Activated naive CD8-positive, alpha-beta T cell (primary cell): Measurements from ENCODE around the gene LMCD1.

Experiments used
- H3K27ac Mint-ChIP-seq: one replicate; pipeline ENCODE4 v1.8.0; 2021; ENCODE audit warnings: mixed read lengths
- H3K27me3 Mint-ChIP-seq: one replicate; pipeline ENCODE4 v1.8.0; 2021; ENCODE audit warnings: mixed read lengths
- H3K36me3 Mint-ChIP-seq: one replicate; pipeline ENCODE4 v1.8.0; 2021; ENCODE audit warnings: mixed read lengths
- H3K4me1 Mint-ChIP-seq: one replicate; pipeline ENCODE4 v1.8.0; 2021; ENCODE audit warnings: low read depth, mixed read lengths
- H3K4me3 Mint-ChIP-seq: one replicate; pipeline ENCODE4 v1.8.0; 2021; ENCODE audit warnings: mild to moderate bottlenecking, mixed read lengths
- H3K9me3 Mint-ChIP-seq: one replicate; pipeline ENCODE4 v1.8.0; 2021; ENCODE audit warnings: low read depth, mixed read lengths

Gene LMCD1

GRCh38 chr3:8550611-8551010 lies 49.0 kb downstream of the LMCD1 start:
- H3K27ac Mint-ChIP-seq, result no peak overlapping the region
- no peaks in the 10 kb centered on the region for H3K9me3 Mint-ChIP-seq
- no peaks in the 10 kb centered on the region for H3K27me3 Mint-ChIP-seq
- no peaks in the 10 kb centered on the region for H3K4me1 Mint-ChIP-seq
- H3K4me3 Mint-ChIP-seq, result no peak overlapping the region
- H3K36me3 Mint-ChIP-seq, result no peaks in the 10 kb centered on the region

- H3K27me3 Mint-ChIP-seq, result no peaks in the 10 kb centered on the region
- H3K4me3 Mint-ChIP-seq, result no peak overlapping the region
- H3K27ac Mint-ChIP-seq, result no peak overlapping the region
- no peaks in the 10 kb centered on the region for H3K4me1 Mint-ChIP-seq
- H3K36me3 Mint-ChIP-seq, result no peaks in the 10 kb centered on the region
- H3K9me3 Mint-ChIP-seq, result no peaks in the 10 kb centered on the region
These were observed 50.7 kb downstream of the LMCD1 start for GRCh38 chr3:8552223-8552762.

- Mint-ChIP-seq H3K4me1 (no peaks in the 10 kb centered on the region), H3K4me3 (no peak overlapping the region), H3K27me3 (no peaks in the 10 kb centered on the region), H3K27ac (no peak overlapping the region), H3K9me3 (no peaks in the 10 kb centered on the region), H3K36me3 (no peaks in the 10 kb centered on the region)
These were observed 51.8 kb downstream of the LMCD1 start for GRCh38 chr3:8553405-8553804.

- H3K27ac Mint-ChIP-seq, result no peak overlapping the region
- H3K36me3 Mint-ChIP-seq, result no peaks in the 10 kb centered on the region
- H3K27me3 Mint-ChIP-seq, result no peaks in the 10 kb centered on the region
- H3K4me3 Mint-ChIP-seq, result no peak overlapping the region
- no peaks in the 10 kb centered on the region for H3K4me1 Mint-ChIP-seq
- H3K9me3 Mint-ChIP-seq, result no peaks in the 10 kb centered on the region
These were observed 53.1 kb downstream of the LMCD1 start for GRCh38 chr3:8554696-8555095.

- H3K27ac Mint-ChIP-seq, result no peak overlapping the region
- no peak overlapping the region for H3K4me3 Mint-ChIP-seq
- H3K27me3 Mint-ChIP-seq, result no peaks in the 10 kb centered on the region
- H3K4me1 Mint-ChIP-seq, result no peaks in the 10 kb centered on the region
- no peaks in the 10 kb centered on the region for H3K9me3 Mint-ChIP-seq
- H3K36me3 Mint-ChIP-seq, result no peaks in the 10 kb centered on the region
These were observed 53.6 kb downstream of the LMCD1 start for GRCh38 chr3:8555113-8555661.

- H3K36me3 Mint-ChIP-seq, result no peaks in the 10 kb centered on the region
- no peaks in the 10 kb centered on the region for H3K4me1 Mint-ChIP-seq
- H3K4me3 Mint-ChIP-seq, result no peak overlapping the region
These were observed 54.3 kb downstream of the LMCD1 start for GRCh38 chr3:8555725-8556472.

GRCh38 chr3:8556473-8556869 lies 54.8 kb downstream of the LMCD1 start:
- Mint-ChIP-seq H3K4me3 (no peak overlapping the region), H3K9me3 (no peaks in the 10 kb centered on the region)

More at GRCh38 chr3:8555725-8556472, 54.3 kb downstream of the LMCD1 start:
- H3K27ac Mint-ChIP-seq, result no peak overlapping the region
- no peaks in the 10 kb centered on the region for H3K27me3 Mint-ChIP-seq
- no peaks in the 10 kb centered on the region for H3K9me3 Mint-ChIP-seq

GRCh38 chr3:8557298-8557697 lies 55.7 kb downstream of the LMCD1 start:
- Mint-ChIP-seq H3K4me1 (no peaks in the 10 kb centered on the region), H3K36me3 (no peaks in the 10 kb centered on the region), H3K27me3 (no peaks in the 10 kb centered on the region), H3K9me3 (no peaks in the 10 kb centered on the region), H3K4me3 (no peak overlapping the region), H3K27ac (no peak overlapping the region)

More at GRCh38 chr3:8556473-8556869, 54.8 kb downstream of the LMCD1 start:
- Mint-ChIP-seq H3K27me3 (no peaks in the 10 kb centered on the region), H3K27ac (no peak overlapping the region), H3K4me1 (no peaks in the 10 kb centered on the region), H3K36me3 (no peaks in the 10 kb centered on the region)

- Mint-ChIP-seq H3K27ac (no peak overlapping the region), H3K9me3 (no peaks in the 10 kb centered on the region)
These were observed 57.0 kb downstream of the LMCD1 start for GRCh38 chr3:8558645-8559044.

GRCh38 chr3:8559351-8559750 lies 57.7 kb downstream of the LMCD1 start:
- H3K9me3 Mint-ChIP-seq, result no peaks in the 10 kb centered on the region
- H3K27me3 Mint-ChIP-seq, result no peaks in the 10 kb centered on the region
- no peak overlapping the region for H3K27ac Mint-ChIP-seq
- no peak overlapping the region for H3K4me3 Mint-ChIP-seq
- H3K36me3 Mint-ChIP-seq, result no peaks in the 10 kb centered on the region
- no peaks in the 10 kb centered on the region for H3K4me1 Mint-ChIP-seq

More at GRCh38 chr3:8558645-8559044, 57.0 kb downstream of the LMCD1 start:
- Mint-ChIP-seq H3K36me3 (no peaks in the 10 kb centered on the region), H3K4me3 (no peak overlapping the region), H3K4me1 (no peaks in the 10 kb centered on the region), H3K27me3 (no peaks in the 10 kb centered on the region)

GRCh38 chr3:8560366-8561007 lies 58.9 kb downstream of the LMCD1 start:
- no peak overlapping the region for H3K27ac Mint-ChIP-seq
- no peaks in the 10 kb centered on the region for H3K36me3 Mint-ChIP-seq
- no peaks in the 10 kb centered on the region for H3K4me1 Mint-ChIP-seq
- H3K9me3 Mint-ChIP-seq, result no peaks in the 10 kb centered on the region
- H3K4me3 Mint-ChIP-seq, result no peak overlapping the region
- no peaks in the 10 kb centered on the region for H3K27me3 Mint-ChIP-seq

GRCh38 chr3:8561370-8561769 lies 59.7 kb downstream of the LMCD1 start:
- Mint-ChIP-seq H3K4me3 (no peak overlapping the region), H3K4me1 (no peaks in the 10 kb centered on the region), H3K36me3 (no peaks in the 10 kb centered on the region), H3K27ac (no peak overlapping the region), H3K9me3 (no peaks in the 10 kb centered on the region), H3K27me3 (no peaks in the 10 kb centered on the region)

GRCh38 chr3:8562081-8562595 lies 60.5 kb downstream of the LMCD1 start:
- Mint-ChIP-seq H3K27me3 (no peaks in the 10 kb centered on the region), H3K27ac (no peak overlapping the region), H3K4me1 (no peaks in the 10 kb centered on the region), H3K36me3 (no peaks in the 10 kb centered on the region), H3K9me3 (no peaks in the 10 kb centered on the region), H3K4me3 (no peak overlapping the region)

- no peaks in the 10 kb centered on the region for H3K9me3 Mint-ChIP-seq
- H3K27me3 Mint-ChIP-seq, result no peaks in the 10 kb centered on the region
- no peaks in the 10 kb centered on the region for H3K4me1 Mint-ChIP-seq
- H3K4me3 Mint-ChIP-seq, result no peak overlapping the region
- no peak overlapping the region for H3K27ac Mint-ChIP-seq
- H3K36me3 Mint-ChIP-seq, result no peaks in the 10 kb centered on the region
These were observed 61.5 kb downstream of the LMCD1 start for GRCh38 chr3:8563146-8563545.

- no peaks in the 10 kb centered on the region for H3K9me3 Mint-ChIP-seq
- no peaks in the 10 kb centered on the region for H3K4me1 Mint-ChIP-seq
- H3K27ac Mint-ChIP-seq, result no peak overlapping the region
- H3K4me3 Mint-ChIP-seq, result no peak overlapping the region
- H3K27me3 Mint-ChIP-seq, result no peaks in the 10 kb centered on the region
- no peaks in the 10 kb centered on the region for H3K36me3 Mint-ChIP-seq
These were observed 62.0 kb downstream of the LMCD1 start for GRCh38 chr3:8563597-8563996.
